GM12892 (cell line): Measurements from ENCODE around the gene MCM10.

ENCODE experiments used
- POLR2A ChIP-seq: IDR thresholded peaks from 2 replicates; pipeline ENCODE4 v1.6.1; 2011; ENCODE audit warnings: low read depth, low read length, control low read depth
- POLR2AphosphoS5 ChIP-seq: IDR thresholded peaks from 2 replicates; pipeline ENCODE4 v1.6.1; 2011; ENCODE audit warnings: low read depth, low read length, control low read depth

GRCh38 chr10:13115832-13116803 lies 45.2 kb upstream of the MCM10 start:
- no peak for TF ChIP-seq POLR2A
- no peak for TF ChIP-seq POLR2AphosphoS5
